Kidney (tissue), 22 donors: ENCODE data around the gene LDOC1. TPM values are rescaled to one million over a fixed set of nuclear protein-coding genes. Genes with fewer than 3 reads are reported as not detected.
A peak's percentile ranks its signal among the peaks of the same experiment; 100 is the strongest.

Experiments
- DNase-seq, 5 donors: peaks; one replicate each; pipeline ENCODE4 v3.0.0-alpha.2; 2013 to 2020
- FAIRE-seq: peaks from 2 replicates; lab custom pipeline; 2012; peaks lifted over from hg19 to GRCh38; lab: Jason Lieb, UNC
- H3K27ac ChIP-seq, 2 donors: one replicate each; pipeline ENCODE4 v1.7.0; 2013; ENCODE audit warnings: low read depth in 2 of 2, low read length in 2 of 2, inconsistent platforms in 1 of 2
- H3K27me3 ChIP-seq: one replicate; pipeline ENCODE4 v1.7.1; 2013; ENCODE audit warnings: low read length, inconsistent platforms; ENCODE audit not compliant: control insufficient read depth, insufficient read depth
- H3K36me3 ChIP-seq, 3 donors: one replicate each; pipeline versions ENCODE4 v1.7.0 to v1.7.1; 2013; ENCODE audit warnings: low read length in 3 of 3, control low read depth in 1 of 3, inconsistent platforms in 1 of 3; ENCODE audit not compliant: insufficient read depth in 3 of 3, control insufficient read depth in 2 of 3
- H3K4me1 ChIP-seq, 3 donors: one replicate each; pipeline versions ENCODE4 v1.7.0 to v1.7.1; 2013; ENCODE audit warnings: low read length in 3 of 3, inconsistent platforms in 1 of 3, low read depth in 1 of 3; ENCODE audit not compliant: control insufficient read depth in 2 of 3, insufficient read depth in 2 of 3
- H3K4me3 ChIP-seq, 3 donors: one replicate each; pipeline versions ENCODE4 v1.7.0 to v1.8.1; 2013; ENCODE audit warnings: low read length in 3 of 3, control low read depth in 1 of 3, inconsistent platforms in 1 of 3
- H3K9ac ChIP-seq, 3 donors: one replicate each; pipeline versions ENCODE4 v1.7.0 to v1.7.1; 2013; ENCODE audit warnings: low read length in 3 of 3, control low read depth in 1 of 3, inconsistent platforms in 1 of 3
- H3K9me3 ChIP-seq, 3 donors: one replicate each; pipeline versions ENCODE4 v1.7.0 to v1.7.1; 2013; ENCODE audit warnings: low read length in 3 of 3, control low read depth in 1 of 3, inconsistent platforms in 1 of 3; ENCODE audit not compliant: control insufficient read depth in 2 of 3, insufficient read depth in 1 of 3
- intact Hi-C: fragments of 100-400 bp; cut with DNase I; formaldehyde crosslinking; loops from one replicate; pipeline ENCODE4 v1.11.1; 2022
- long read RNA-seq, 10 donors: library from polyadenylated mRNA in 1 of 10; unstranded in 1 of 10; transcript quantifications; one replicate each; pipeline ENCODE4 v2.0.0 and lab custom pipeline, GENCODE V29; 2021 to 2026
- polyA plus RNA-seq: library from polyadenylated mRNA; stranded (reverse); fragments of 350-450 nt; fragmentation: Illumina TruSeq; extraction: RNeasy Lipid Tissue Mini Kit (QIAGEN cat#74804); gene quantifications from one replicate; pipeline ENCODE4 v1.2.3, GENCODE V29; 2014; ENCODE audit warnings: low read depth, low replicate concordance; ENCODE audit not compliant: insufficient read depth
- total RNA-seq: library from RNA; stranded (reverse); fragmentation: NEBNext Ultra II Directional; extraction: Animal tissue kit (Norgen Biotek cat#: 25700); gene quantifications from one replicate; pipeline ENCODE4 v1.2.1, GENCODE V29; 2021
- TF ChIP-seq, protein P1 (sequence below): IDR thresholded peaks from 3 replicates; pipeline ENCODE4 v1.5.1; 2012; ENCODE audit warnings: mild to moderate bottlenecking, moderate library complexity, borderline replicate concordance; ENCODE audit not compliant: insufficient read depth; ENCODE audit errors: extremely low read depth
- donor health status: control.
- donor health status: control.
- donor health status: control.
- donor health status: control.
- donor health status: control.
- donor health status: DM: yes; HTN: yes; CAD: no.
- donor health status: Normal renal cell carcinoma (clear cell type).

The LDOC1 gene
- total RNA-seq (49.0 TPM), polyA plus RNA-seq (52.8 TPM)
- long read RNA-seq, donor 1, transcript LDOC1-201 (1 exons, 1,381 nt), result major isoform, 119 of 120 reads
- long read RNA-seq, donor 1, partial matches to known transcripts, result 0 of 120 reads
- long read RNA-seq, donor 1, other reads (novel, unspliced or antisense), result 0 of 120 reads
- long read RNA-seq, donor 2, transcript LDOC1-201 (1 exons, 1,381 nt), result major isoform, 113 of 113 reads
- long read RNA-seq, donor 2, partial matches to known transcripts, result 0 of 113 reads
- long read RNA-seq, donor 2, other reads (novel, unspliced or antisense), result 0 of 113 reads
- long read RNA-seq, donor 3, transcript LDOC1-201 (1 exons, 1,381 nt), result major isoform, 112 of 114 reads
- long read RNA-seq, donor 3, partial matches to known transcripts, result 0 of 114 reads
- long read RNA-seq, donor 3, other reads (novel, unspliced or antisense), result 0 of 114 reads
- long read RNA-seq, donor 4, transcript LDOC1-201 (1 exons, 1,381 nt), result major isoform, 72 of 75 reads
- long read RNA-seq, donor 4, partial matches to known transcripts, result 0 of 75 reads
- long read RNA-seq, donor 4, other reads (novel, unspliced or antisense), result 0 of 75 reads
- long read RNA-seq, donor 5, transcript LDOC1-201 (1 exons, 1,381 nt), result major isoform, 7 of 7 reads
- long read RNA-seq, donor 5, partial matches to known transcripts, result 0 of 7 reads
- long read RNA-seq, donor 5, other reads (novel, unspliced or antisense), result 0 of 7 reads
- long read RNA-seq, donor 6, transcript LDOC1-201 (1 exons, 1,381 nt), result major isoform, 48 of 49 reads
- long read RNA-seq, donor 6, partial matches to known transcripts, result 0 of 49 reads
- long read RNA-seq, donor 6, other reads (novel, unspliced or antisense), result 0 of 49 reads
- long read RNA-seq, donor 7, transcript LDOC1-201 (1 exons, 1,381 nt), result major isoform, 42 of 42 reads
- long read RNA-seq, donor 7, partial matches to known transcripts, result 0 of 42 reads
- long read RNA-seq, donor 7, other reads (novel, unspliced or antisense), result 0 of 42 reads
- long read RNA-seq, donor 8, transcript LDOC1-201 (1 exons, 1,381 nt), result major isoform, 154 of 156 reads
- long read RNA-seq, donor 8, partial matches to known transcripts, result 0 of 156 reads
- long read RNA-seq, donor 8, other reads (novel, unspliced or antisense), result 0 of 156 reads
- long read RNA-seq, donor 9, transcript LDOC1-201 (1 exons, 1,381 nt), result major isoform, 71 of 71 reads
- long read RNA-seq, donor 9, partial matches to known transcripts, result 0 of 71 reads
- long read RNA-seq, donor 9, other reads (novel, unspliced or antisense), result 0 of 71 reads
- long read RNA-seq, donor 10, transcript LDOC1-201 (1 exons, 1,381 nt), result major isoform, 148 of 148 reads
- long read RNA-seq, donor 10, partial matches to known transcripts, result 0 of 148 reads
- long read RNA-seq, donor 10, other reads (novel, unspliced or antisense), result 0 of 148 reads

DNA sequence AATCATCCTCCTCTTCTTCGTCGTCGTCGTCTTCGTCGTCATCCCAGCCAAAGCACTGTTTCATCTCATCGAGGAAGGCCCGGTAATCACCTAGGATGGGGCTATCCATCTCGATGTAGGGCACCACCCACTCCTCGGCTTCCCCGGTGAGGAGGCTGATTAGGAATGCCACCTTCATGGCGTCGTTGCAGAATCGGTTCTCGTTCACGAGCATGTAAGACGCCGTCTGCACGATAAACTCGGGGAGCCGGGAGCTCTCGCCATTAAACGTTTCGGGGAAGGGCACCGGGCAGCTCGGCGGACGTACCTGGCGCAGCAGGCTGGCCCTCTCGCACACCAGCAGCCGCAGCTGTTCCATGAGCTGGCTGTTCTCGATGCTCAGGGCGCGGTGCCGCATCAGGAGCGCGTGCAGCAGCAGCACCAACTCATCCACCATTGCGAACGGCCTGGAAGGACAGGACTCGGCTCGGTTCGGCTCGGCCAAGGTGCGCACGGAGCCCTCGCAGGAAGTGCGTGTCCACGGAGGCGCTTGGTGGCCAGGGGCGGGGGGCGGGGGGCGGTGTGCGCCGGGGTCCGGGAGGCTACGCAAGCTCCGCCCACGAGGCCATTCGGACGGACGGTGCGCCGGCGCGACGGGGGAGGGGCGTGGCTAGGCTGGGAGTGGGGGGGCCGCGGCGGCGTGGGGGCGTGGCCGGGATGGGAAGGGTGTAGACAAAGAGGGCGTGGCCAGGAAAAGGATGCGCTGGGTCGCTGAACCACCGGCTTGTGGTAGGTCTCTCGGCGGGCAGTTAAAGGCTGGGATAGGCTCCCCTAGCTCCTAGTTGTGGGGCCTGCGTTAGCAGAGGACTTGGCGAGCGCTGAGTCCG, at the start of gene LDOC1:
LDOC1 (minus strand) TSS at position 544 of the 866 bp plus-strand sequence; CDS start at position 436, 108 bp downstream.
- Histone ChIP-seq H3K9ac (peak within 1 kb of the TSS; percentile 48 to 67 (median 61)), H3K4me1 (peaks cover 0 to 3% (median 0%) of the 10 kb centered on the region in 3 donors), H3K36me3 (no peaks in the 10 kb centered on the region), H3K27me3 (no peaks in the 10 kb centered on the region), H3K27ac (no peak within 1 kb of the TSS), H3K9me3 (no peaks in the 10 kb centered on the region), H3K4me3 (peak within 1 kb of the TSS; percentile 78 to 84 (median 79))
- TF ChIP-seq, protein P1, sequence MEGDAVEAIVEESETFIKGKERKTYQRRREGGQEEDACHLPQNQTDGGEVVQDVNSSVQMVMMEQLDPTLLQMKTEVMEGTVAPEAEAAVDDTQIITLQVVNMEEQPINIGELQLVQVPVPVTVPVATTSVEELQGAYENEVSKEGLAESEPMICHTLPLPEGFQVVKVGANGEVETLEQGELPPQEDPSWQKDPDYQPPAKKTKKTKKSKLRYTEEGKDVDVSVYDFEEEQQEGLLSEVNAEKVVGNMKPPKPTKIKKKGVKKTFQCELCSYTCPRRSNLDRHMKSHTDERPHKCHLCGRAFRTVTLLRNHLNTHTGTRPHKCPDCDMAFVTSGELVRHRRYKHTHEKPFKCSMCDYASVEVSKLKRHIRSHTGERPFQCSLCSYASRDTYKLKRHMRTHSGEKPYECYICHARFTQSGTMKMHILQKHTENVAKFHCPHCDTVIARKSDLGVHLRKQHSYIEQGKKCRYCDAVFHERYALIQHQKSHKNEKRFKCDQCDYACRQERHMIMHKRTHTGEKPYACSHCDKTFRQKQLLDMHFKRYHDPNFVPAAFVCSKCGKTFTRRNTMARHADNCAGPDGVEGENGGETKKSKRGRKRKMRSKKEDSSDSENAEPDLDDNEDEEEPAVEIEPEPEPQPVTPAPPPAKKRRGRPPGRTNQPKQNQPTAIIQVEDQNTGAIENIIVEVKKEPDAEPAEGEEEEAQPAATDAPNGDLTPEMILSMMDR, result no peak
- FAIRE-seq (no peak), DNase-seq (peak; percentile 84 to 94 (median 91))
- intact Hi-C loops, result no loop called here

DNA sequence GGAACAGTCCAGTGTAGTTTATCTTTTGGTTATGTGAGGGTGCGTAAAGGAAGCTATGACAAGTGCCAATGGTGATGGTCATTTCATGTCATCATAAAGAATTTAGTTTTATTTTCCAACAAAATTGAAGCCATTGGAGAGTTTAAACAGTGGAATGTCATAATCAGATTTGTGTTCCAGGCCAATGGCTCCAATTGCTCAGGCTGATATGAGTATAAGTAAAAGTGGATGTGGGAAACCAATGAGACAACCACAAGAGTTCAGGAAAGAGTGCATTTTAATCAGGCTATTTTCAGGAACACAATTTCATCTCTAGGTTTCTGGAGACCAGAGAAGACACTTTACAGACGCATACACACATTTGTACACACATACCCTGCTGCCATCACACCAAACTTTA, 44.7 kb upstream of the LDOC1 start:
- no peaks in the 10 kb centered on the region for H3K27me3 ChIP-seq
- no peak overlapping the region for H3K9ac ChIP-seq
- H3K4me1 ChIP-seq, result no peaks in the 10 kb centered on the region
- H3K9me3 ChIP-seq, result no peaks in the 10 kb centered on the region
- TF ChIP-seq, protein P1, result no peak
- FAIRE-seq, result no peak
- no peak overlapping the region for H3K27ac ChIP-seq
- intact Hi-C loops, result no loop called here
- no peak for DNase-seq
- H3K36me3 ChIP-seq, result no peaks in the 10 kb centered on the region
- H3K4me3 ChIP-seq, result no peak overlapping the region
